HepG2 (cell line): ENCODE measurements around the gene MAGI1. TPM values are rescaled to one million over a fixed set of nuclear protein-coding genes. Genes with fewer than 3 reads are reported as not detected.

Experiments used
- ATAC-seq: fragments of 200-7000 bp; cut with Tn5 transposase; 3 replicates; pipeline ENCODE4 v1.9.1; 2020; ENCODE audit warnings: mild to moderate bottlenecking, moderate library complexity
- BruUV-seq: library from RNA; stranded (reverse); fragments of 400-500 nt; replicated peaks from 2 replicates; lab custom pipeline; 2021; lab: Mats Ljungman, UMichigan
- CTCF ChIA-PET: fragments of 300-600 bp; formaldehyde crosslinking; extraction: SDS; loops from one replicate; lab custom pipeline; 2021; ENCODE audit warnings: low total read pairs, inconsistent platforms, low intra/inter-chr PET ratio; lab: Yijun Ruan, JAX
- POLR2A ChIA-PET: fragments of 350-600 bp; sonication (Branson Sonifier 250); formaldehyde crosslinking; loops from one replicate; lab custom pipeline; 2020; ENCODE audit warnings: antibody characterized with exemption, inconsistent platforms; lab: Yijun Ruan, JAX
- DNase-seq: peaks from one replicate; pipeline ENCODE4 v3.0.0-alpha.2; 2015; ENCODE audit warnings: low spot score
- FAIRE-seq: peaks from 3 replicates; lab custom pipeline; 2011; peaks lifted over from hg19 to GRCh38; lab: Jason Lieb, UNC
- H2AFZ ChIP-seq: one replicate; pipeline ENCODE4 v1.6.1; 2011; ENCODE audit warnings: low read length, inconsistent platforms
- H3K27ac ChIP-seq: fragments of 300-600 bp; 3 replicates; pipeline ENCODE4 v1.8.0; 2011; ENCODE audit warnings: mixed run types, mild to moderate bottlenecking, mixed read lengths, low read length, inconsistent platforms; ENCODE audit not compliant: insufficient read depth; ENCODE audit errors: extremely low read length
- H3K27me3 ChIP-seq, 2 experiments: fragments of 200-600 bp in 1 of 2; 2 replicates in 1 of 2; 3 replicates in 1 of 2; pipeline versions ENCODE4 v1.6.0 to v1.8.0; 2011; ENCODE audit warnings: low read length in 2 of 2, mild to moderate bottlenecking in 2 of 2, moderate library complexity in 2 of 2, inconsistent platforms in 1 of 2; ENCODE audit not compliant: insufficient read depth in 2 of 2, control insufficient read depth in 1 of 2
- H3K36me3 ChIP-seq, 2 experiments: fragments of 200-600 bp in 1 of 2; replicated peaks in 1 of 2; 2 replicates in 1 of 2; 3 replicates in 1 of 2; pipeline versions ENCODE4 v1.5.1 to v1.8.0; 2011; ENCODE audit warnings: low read length in 2 of 2, inconsistent platforms in 1 of 2; ENCODE audit not compliant: insufficient read depth in 2 of 2, control insufficient read depth in 1 of 2
- H3K4me1 ChIP-seq: 2 replicates; pipeline ENCODE4 v1.5.1; 2012; ENCODE audit warnings: low read length, inconsistent platforms; ENCODE audit not compliant: insufficient read depth
- H3K4me2 ChIP-seq: 2 replicates; pipeline ENCODE4 v1.6.0; 2011; ENCODE audit warnings: low read depth, low read length, inconsistent platforms
- H3K4me3 ChIP-seq, 3 experiments: fragments of 200-600 bp in 1 of 3; sonication (generic), shearing (Covaris generic) in 1 of 3; replicated peaks in 1 of 3; 2 replicates each; pipeline ENCODE4 v1.5.1; 2011 to 2016; ENCODE audit warnings: low read length in 3 of 3, inconsistent platforms in 2 of 3, low read depth in 2 of 3, mild to moderate bottlenecking in 2 of 3, control low read depth in 1 of 3, mixed read lengths in 1 of 3; ENCODE audit not compliant: insufficient read depth in 1 of 3
- H3K79me2 ChIP-seq: one replicate; pipeline ENCODE4 v1.6.1; 2011; ENCODE audit warnings: low read length, inconsistent platforms; ENCODE audit not compliant: insufficient read depth
- H3K9ac ChIP-seq: 2 replicates; pipeline ENCODE4 v1.6.0; 2011; ENCODE audit warnings: mild to moderate bottlenecking, low read depth, low read length, inconsistent platforms; ENCODE audit not compliant: insufficient read depth
- H3K9me3 ChIP-seq: 2 replicates; pipeline ENCODE4 v1.5.1; 2012; ENCODE audit warnings: mild to moderate bottlenecking, low read length
- H4K20me1 ChIP-seq: 2 replicates; pipeline ENCODE4 v1.6.0; 2011; ENCODE audit warnings: inconsistent platforms, mild to moderate bottlenecking, low read length, moderate library complexity; ENCODE audit not compliant: insufficient read depth
- ADNP ChIP-seq: sonication (generic); formaldehyde crosslinking; IDR thresholded peaks from 2 replicates; pipeline ENCODE4 v1.4.0; 2020; ENCODE audit warnings: missing genetic modification reagents
- ATF1 ChIP-seq: IDR thresholded peaks from 2 replicates; pipeline ENCODE4 v1.6.1; 2016; ENCODE audit warnings: mild to moderate bottlenecking, control low read depth
- BRCA1 ChIP-seq: sonication (generic); formaldehyde crosslinking; IDR thresholded peaks from 2 replicates; pipeline ENCODE4 v1.4.0; 2020; ENCODE audit warnings: missing genetic modification reagents
- CEBPB ChIP-seq: IDR thresholded peaks from 2 replicates; pipeline ENCODE4 v1.6.1; 2011; ENCODE audit warnings: low read depth, low read length, improper control_type of control experiment, borderline replicate concordance
- CENPT ChIP-seq: sonication (generic); formaldehyde crosslinking; IDR thresholded peaks from 2 replicates; pipeline ENCODE4 v1.8.0; 2022; ENCODE audit warnings: low read depth, mild to moderate bottlenecking, moderate library complexity, missing genetic modification reagents
- ELF3 ChIP-seq: IDR thresholded peaks from 2 replicates; pipeline ENCODE4 v1.6.1; 2016; ENCODE audit warnings: missing genetic modification reagents, missing compliant biosample characterization
- FOXK1 ChIP-seq: sonication (generic); formaldehyde crosslinking; IDR thresholded peaks from 2 replicates; pipeline ENCODE4 v1.4.0; 2020; ENCODE audit warnings: low read depth, missing genetic modification reagents, borderline replicate concordance
- GATA4 ChIP-seq: sonication (generic); IDR thresholded peaks from 2 replicates; pipeline ENCODE4 v1.6.1; 2016; ENCODE audit warnings: antibody characterized with exemption, low read depth, borderline replicate concordance
- GATAD2A ChIP-seq: IDR thresholded peaks from 2 replicates; pipeline ENCODE4 v1.6.1; 2016
- GLI4 ChIP-seq: sonication (generic); formaldehyde crosslinking; IDR thresholded peaks from 2 replicates; pipeline ENCODE4 v1.5.1; 2020; ENCODE audit warnings: missing genetic modification reagents, mild to moderate bottlenecking, moderate library complexity, borderline replicate concordance
- KMT2B ChIP-seq: IDR thresholded peaks from 2 replicates; pipeline ENCODE4 v1.6.1; 2016; ENCODE audit warnings: missing genetic modification reagents, missing compliant biosample characterization
- LCORL ChIP-seq, 2 experiments: fragments of 450-650 bp in 1 of 2; sonication (generic) in 1 of 2; formaldehyde crosslinking in 1 of 2; IDR thresholded peaks; 2 replicates each; pipeline versions ENCODE4 v1.5.0 to v1.6.1; 2017 to 2020; ENCODE audit warnings: antibody characterized with exemption in 1 of 2, missing genetic modification reagents in 1 of 2
- NR2F6 ChIP-seq, 2 experiments: IDR thresholded peaks; 2 replicates each; pipeline ENCODE4 v1.6.1; 2016; ENCODE audit warnings: antibody characterized with exemption in 1 of 2, mild to moderate bottlenecking in 1 of 2
- ONECUT2 ChIP-seq: sonication (generic); formaldehyde crosslinking; IDR thresholded peaks from 2 replicates; pipeline ENCODE4 v1.4.0; 2020; ENCODE audit warnings: missing genetic modification reagents
- PAXIP1 ChIP-seq: sonication (generic); formaldehyde crosslinking; conservative IDR thresholded peaks from 2 replicates; pipeline ENCODE4 v1.4.0; 2020; ENCODE audit warnings: mild to moderate bottlenecking, missing genetic modification reagents, moderate library complexity
- POGZ ChIP-seq: sonication (generic); formaldehyde crosslinking; IDR thresholded peaks from 2 replicates; pipeline ENCODE4 v1.4.0; 2020; ENCODE audit warnings: mild to moderate bottlenecking, missing genetic modification reagents
- RBAK ChIP-seq: sonication (generic); formaldehyde crosslinking; IDR thresholded peaks from 2 replicates; pipeline ENCODE4 v1.5.1; 2020; ENCODE audit warnings: mild to moderate bottlenecking, missing genetic modification reagents
- SAP130 ChIP-seq: IDR thresholded peaks from 2 replicates; pipeline ENCODE4 v1.6.1; 2016; ENCODE audit warnings: low read depth
- TBX2 ChIP-seq: sonication (generic); formaldehyde crosslinking; IDR thresholded peaks from 2 replicates; pipeline ENCODE4 v1.5.0; 2020; ENCODE audit warnings: missing genetic modification reagents, mild to moderate bottlenecking, borderline replicate concordance
- ZNF644 ChIP-seq: IDR thresholded peaks from 2 replicates; pipeline ENCODE4 v1.6.1; 2016; ENCODE audit warnings: low read depth
- WGBS: methylation state at CpG from one replicate; pipeline ENCODE4 v1.1.6; 2017; ENCODE audit warnings: low lambda C conversion rate; 5-methylcytosine and 5-hydroxymethylcytosine counted together
- in situ Hi-C: cut with HindIII; loops from 2 replicates; pipeline ENCODE4 v1.10.0; 2017; ENCODE audit warnings: low pct_unique_long_range_greater_than_20kb; ENCODE audit not compliant: extremely low pct_ligation_motif_present
- intact Hi-C: fragments of 100-400 bp; cut with micrococcal nuclease; formaldehyde crosslinking; loops from one replicate; pipeline ENCODE4 v1.10.0; 2022; ENCODE audit not compliant: unreplicated experiment
- polyA plus RNA-seq, 8 experiments: library from polyadenylated mRNA; depleted of rRNA in 3 of 8; stranded (reverse) in 7 of 8; unstranded in 1 of 8; fragments of >200 nt; fragmentation: Illumina TruSeq in 4 of 8; extraction: Trizol in 4 of 8; gene quantifications; 2 replicates each; pipeline versions ENCODE4 v1.2.1 to v1.2.3, GENCODE V29; 2011 to 2016; ENCODE audit warnings: low read depth in 4 of 8, missing spikeins in 1 of 8, mixed read lengths in 1 of 8; ENCODE audit not compliant: insufficient read depth in 1 of 8
- total RNA-seq, 5 experiments: library from RNA; depleted of rRNA; stranded (reverse); fragments of >200 nt; fragmentation: Illumina TruSeq; extraction: Trizol; gene quantifications; 2 replicates each; pipeline ENCODE4 v1.2.3, GENCODE V29; 2016; ENCODE audit warnings: low read depth in 1 of 5
- TF ChIP-seq, protein P1 (sequence below): sonication (generic); formaldehyde crosslinking; IDR thresholded peaks from 2 replicates; pipeline ENCODE4 v1.8.0; 2022; ENCODE audit warnings: mild to moderate bottlenecking, missing genetic modification reagents

The MAGI1 gene
- total and polyA plus RNA-seq, 2 of the 13 experiments (the other 11 are each of a cell fraction or from before 2014, with no cell fraction given) = 22.2 to 26.0 TPM

DNA sequence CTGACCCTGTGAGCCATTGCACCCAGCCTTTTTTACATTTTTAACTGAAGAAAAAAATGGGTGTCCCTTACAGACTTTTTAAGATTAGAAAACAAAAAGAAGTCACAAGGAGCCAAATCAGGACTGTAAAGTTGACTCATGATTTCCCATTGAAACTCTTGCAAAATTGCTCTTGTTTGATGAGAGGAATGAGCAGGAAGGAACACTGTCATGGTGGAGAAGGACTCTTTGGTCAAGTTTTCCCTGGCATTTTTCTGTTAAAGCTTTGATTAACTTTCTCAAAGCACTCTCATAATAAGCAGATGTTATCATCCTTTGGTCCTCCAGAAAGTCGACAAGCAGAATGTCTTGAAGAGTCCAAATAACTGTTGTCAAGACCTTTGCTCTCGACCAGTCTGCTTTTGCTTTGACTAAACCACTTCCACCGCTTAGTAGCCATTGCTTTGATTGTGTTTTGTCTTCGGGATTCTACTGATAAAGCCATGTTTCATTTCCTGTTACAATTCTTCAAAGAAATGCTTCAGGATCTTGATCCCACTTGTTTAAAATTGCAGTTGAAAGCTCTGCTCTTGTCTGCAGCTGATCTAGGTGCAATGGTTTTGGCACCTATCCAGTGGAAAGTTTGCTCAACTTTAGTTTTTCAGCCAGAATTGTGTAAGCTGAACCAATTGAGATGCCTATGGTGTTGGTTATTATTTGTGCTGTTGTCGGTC is 369.4 kb downstream of the MAGI1 start:
- H3K27me3 ChIP-seq = no peaks in the 10 kb centered on the region
- H4K20me1 ChIP-seq = peaks cover 50% of the 10 kb centered on the region
- CTCF ChIA-PET = no interaction called here
- ATAC-seq (peak; percentile 68), DNase-seq (peak; percentile 81), FAIRE-seq (peak; percentile 83)
- H3K79me2 ChIP-seq = peaks cover 3% of the 10 kb centered on the region
- no peaks in the 10 kb centered on the region for H3K9me3 ChIP-seq
- H2AFZ ChIP-seq = no peak overlapping the region
- H3K4me3 ChIP-seq = peak overlapping the region in 1 of 3 experiments; percentile 3; a peak in 1 of 6 replicates
- in situ Hi-C loops = no loop called here
- peak overlapping the region; percentile 40 for H3K27ac ChIP-seq
- POLR2A ChIA-PET = no interaction called here
- no peaks in the 10 kb centered on the region for H3K36me3 ChIP-seq
- no TSS peak for BruUV-seq
- 3% methylated on average over 5 of the region's 5 CpGs for WGBS
- intact Hi-C loops = no loop called here
- H3K4me2 ChIP-seq = peak overlapping the region; percentile 43
- peaks cover 22% of the 10 kb centered on the region for H3K4me1 ChIP-seq
- H3K9ac ChIP-seq = no peak overlapping the region
- TF ChIP-seq ELF3 (CRISPR knock-in tag) = 0 out of 2 replicates have a peak, but pooled peaks have one; percentile 29
- no peak for TF ChIP-seq ADNP (CRISPR knock-in tag)
- peak; percentile 22; the same call in 1 of the 2 replicates for TF ChIP-seq FOXK1
- 0 out of 2 replicates have a peak, but pooled peaks have one; percentile 20 for TF ChIP-seq POGZ (CRISPR knock-in tag)
- TF ChIP-seq ZNF644 (CRISPR knock-in tag) = peak; percentile 20; the same call in 1 of the 2 replicates
- TF ChIP-seq RBAK (CRISPR knock-in tag) = no peak
- 0 out of 2 replicates have a peak, but pooled peaks have one; percentile 42 for TF ChIP-seq TBX2 (CRISPR knock-in tag)
- TF ChIP-seq ONECUT2 = no peak
- 0 out of 2 replicates have a peak, but pooled peaks have one; percentile 32 for TF ChIP-seq SAP130 (CRISPR knock-in tag)
- peak; percentile 45; the same call in 1 of the 2 replicates for TF ChIP-seq GATAD2A (CRISPR knock-in tag)
- TF ChIP-seq, protein P1, sequence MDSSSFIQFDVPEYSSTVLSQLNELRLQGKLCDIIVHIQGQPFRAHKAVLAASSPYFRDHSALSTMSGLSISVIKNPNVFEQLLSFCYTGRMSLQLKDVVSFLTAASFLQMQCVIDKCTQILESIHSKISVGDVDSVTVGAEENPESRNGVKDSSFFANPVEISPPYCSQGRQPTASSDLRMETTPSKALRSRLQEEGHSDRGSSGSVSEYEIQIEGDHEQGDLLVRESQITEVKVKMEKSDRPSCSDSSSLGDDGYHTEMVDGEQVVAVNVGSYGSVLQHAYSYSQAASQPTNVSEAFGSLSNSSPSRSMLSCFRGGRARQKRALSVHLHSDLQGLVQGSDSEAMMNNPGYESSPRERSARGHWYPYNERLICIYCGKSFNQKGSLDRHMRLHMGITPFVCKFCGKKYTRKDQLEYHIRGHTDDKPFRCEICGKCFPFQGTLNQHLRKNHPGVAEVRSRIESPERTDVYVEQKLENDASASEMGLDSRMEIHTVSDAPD (CRISPR knock-in tag) = 0 out of 2 replicates have a peak, but pooled peaks have one; percentile 35
- no peak for TF ChIP-seq CENPT (CRISPR knock-in tag)
- no peak for TF ChIP-seq LCORL (IDR thresholded peaks at IDR 0.05)
- peak; percentile 49; the same call in 1 of the 2 replicates for TF ChIP-seq LCORL (CRISPR knock-in tag; IDR thresholded peaks at IDR 0.05)
- TF ChIP-seq BRCA1 (CRISPR knock-in tag) = no peak
- peak; percentile 81 for TF ChIP-seq CEBPB
- no peak for TF ChIP-seq KMT2B (CRISPR knock-in tag)
- TF ChIP-seq PAXIP1 (CRISPR knock-in tag) = 0 out of 2 replicates have a peak, but pooled peaks have one; percentile 37
- 0 out of 2 replicates have a peak, but pooled peaks have one; percentile 31 for TF ChIP-seq ATF1
- peak; percentile 24; the same call in 1 of the 2 replicates for TF ChIP-seq NR2F6 (IDR thresholded peaks at IDR 0.05)
- TF ChIP-seq NR2F6 (CRISPR knock-in tag; IDR thresholded peaks at IDR 0.05) = no peak
- no peak for TF ChIP-seq GLI4
- peak; percentile 30; the same call in 1 of the 2 replicates for TF ChIP-seq GATA4
